ENCODE data around the gene AKAP14.
"Not testable (repeated sequence)": the region's sequence is repeated elsewhere in the genome, so short reads cannot be mapped to it uniquely, and the experiment has no call there.

- TF ChIP-seq CHD1 (IDR thresholded peaks at IDR 0.05; ENCODE audit: low read depth, low read length); EZH2 (IDR thresholded peaks at IDR 0.05; ENCODE audit: low read depth, low read length, severe bottlenecking); CHD7 (IDR thresholded peaks at IDR 0.05; ENCODE audit: insufficient replicate concordance, low read length); POLR2A (IDR thresholded peaks at IDR 0.05; ENCODE audit: control extremely low read depth in 1 of 2, low read depth in 2 of 2, low read length in 2 of 2); EP300 (IDR thresholded peaks at IDR 0.05; ENCODE audit: borderline replicate concordance in 1 of 2, low read depth in 2 of 2, low read length in 2 of 2); EGR1 (IDR thresholded peaks at IDR 0.05; ENCODE audit: borderline replicate concordance, low read depth, low read length); MAFK (IDR thresholded peaks at IDR 0.05; ENCODE audit: low read depth, low read length): not testable (repeated sequence)
Observed at GRCh38 chrX:119890626-119891025, 5.1 kb upstream of the AKAP14 start.
